HCT116 (cell line): Measurements from ENCODE around the gene ALDH1L1.

Experiments
- ELF1 ChIP-seq: IDR thresholded peaks from 2 replicates; pipeline ENCODE4 v1.6.1; 2012; ENCODE audit warnings: low read depth, borderline replicate concordance
- EZH2 ChIP-seq: fragments of 200-600 bp; sonication (generic); IDR thresholded peaks from 2 replicates; pipeline ENCODE4 v1.6.1; 2017; ENCODE audit warnings: antibody characterized with exemption, mixed run types
- FOSL1 ChIP-seq: IDR thresholded peaks from 2 replicates; pipeline ENCODE4 v1.6.1; 2012; ENCODE audit warnings: low read depth
- POLR2A ChIP-seq: IDR thresholded peaks from 2 replicates; pipeline ENCODE4 v1.7.0; 2011; ENCODE audit warnings: borderline replicate concordance; ENCODE audit not compliant: insufficient read depth, insufficient read length; ENCODE audit errors: extremely low read depth
- POLR2AphosphoS5 ChIP-seq: IDR thresholded peaks from 2 replicates; pipeline ENCODE4 v1.6.1; 2011; ENCODE audit warnings: mild to moderate bottlenecking, low read depth, low read length, moderate library complexity
- RAD21 ChIP-seq: IDR thresholded peaks from 2 replicates; pipeline ENCODE4 v1.6.1; 2012; ENCODE audit warnings: low read depth, mild to moderate bottlenecking
- SP1 ChIP-seq: IDR thresholded peaks from 2 replicates; pipeline ENCODE4 v1.6.1; 2012; ENCODE audit warnings: low read depth
- TCF7L2 ChIP-seq: IDR thresholded peaks from 2 replicates; pipeline ENCODE4 v1.7.0; 2011; ENCODE audit warnings: borderline replicate concordance, inconsistent platforms; ENCODE audit not compliant: insufficient read depth, insufficient read length; ENCODE audit errors: extremely low read depth
- YY1 ChIP-seq: IDR thresholded peaks from 2 replicates; pipeline ENCODE4 v1.6.1; 2011; ENCODE audit warnings: low read length, low read depth, moderate library complexity, mild to moderate bottlenecking; ENCODE audit not compliant: insufficient replicate concordance; ENCODE audit errors: extremely low read depth
- TF ChIP-seq, protein P1 (sequence below), 3 experiments: fragments of 200-600 bp in 1 of 3; sonication (generic) in 1 of 3; IDR thresholded peaks in 2 of 3; conservative IDR thresholded peaks in 1 of 3; 2 replicates each; pipeline ENCODE4 v1.5.1; 2012 to 2017; ENCODE audit warnings: low read depth in 2 of 3, low read length in 2 of 3, antibody characterized with exemption in 1 of 3, borderline replicate concordance in 1 of 3, control low read depth in 1 of 3, mild to moderate bottlenecking in 1 of 3, mixed read lengths in 1 of 3, mixed run types in 1 of 3, moderate library complexity in 1 of 3; ENCODE audit not compliant: insufficient read depth in 1 of 3

DNA sequence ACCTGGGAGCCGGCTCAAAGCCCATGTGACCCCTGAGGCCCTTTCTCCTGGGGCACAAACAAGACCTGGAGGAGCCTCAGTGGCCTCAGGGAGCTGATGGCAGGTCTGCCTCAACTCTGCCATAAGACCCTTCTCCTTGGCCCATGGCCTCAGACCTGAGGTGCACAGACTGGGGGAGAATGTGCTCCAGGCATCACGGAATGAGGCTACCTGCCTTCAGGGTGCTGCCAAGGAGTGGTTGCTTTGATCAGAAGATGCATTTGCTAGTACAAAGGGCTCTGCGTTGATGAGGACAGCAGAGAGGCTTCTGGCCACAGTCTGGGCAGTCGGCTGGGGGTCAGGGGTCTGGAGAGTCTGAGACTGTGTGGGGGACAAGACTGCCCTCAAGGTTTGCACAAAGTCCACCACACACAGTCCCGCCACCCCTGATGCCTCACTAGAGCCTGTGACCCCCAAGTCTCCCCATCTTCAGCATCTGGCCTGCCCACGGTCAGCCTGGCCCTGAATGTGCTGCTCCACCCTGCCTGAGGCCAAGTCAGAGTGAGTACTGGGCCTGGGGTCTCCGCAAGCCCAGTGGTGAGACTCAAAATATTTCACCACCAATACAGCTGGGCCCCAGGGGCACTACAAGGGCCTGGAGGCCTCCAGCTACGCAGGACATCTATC, 26.6 kb downstream of the ALDH1L1 start:
- TF ChIP-seq, protein P1, sequence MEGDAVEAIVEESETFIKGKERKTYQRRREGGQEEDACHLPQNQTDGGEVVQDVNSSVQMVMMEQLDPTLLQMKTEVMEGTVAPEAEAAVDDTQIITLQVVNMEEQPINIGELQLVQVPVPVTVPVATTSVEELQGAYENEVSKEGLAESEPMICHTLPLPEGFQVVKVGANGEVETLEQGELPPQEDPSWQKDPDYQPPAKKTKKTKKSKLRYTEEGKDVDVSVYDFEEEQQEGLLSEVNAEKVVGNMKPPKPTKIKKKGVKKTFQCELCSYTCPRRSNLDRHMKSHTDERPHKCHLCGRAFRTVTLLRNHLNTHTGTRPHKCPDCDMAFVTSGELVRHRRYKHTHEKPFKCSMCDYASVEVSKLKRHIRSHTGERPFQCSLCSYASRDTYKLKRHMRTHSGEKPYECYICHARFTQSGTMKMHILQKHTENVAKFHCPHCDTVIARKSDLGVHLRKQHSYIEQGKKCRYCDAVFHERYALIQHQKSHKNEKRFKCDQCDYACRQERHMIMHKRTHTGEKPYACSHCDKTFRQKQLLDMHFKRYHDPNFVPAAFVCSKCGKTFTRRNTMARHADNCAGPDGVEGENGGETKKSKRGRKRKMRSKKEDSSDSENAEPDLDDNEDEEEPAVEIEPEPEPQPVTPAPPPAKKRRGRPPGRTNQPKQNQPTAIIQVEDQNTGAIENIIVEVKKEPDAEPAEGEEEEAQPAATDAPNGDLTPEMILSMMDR (IDR thresholded peaks at IDR 0.05 in 2 of 3, conservative IDR thresholded peaks at IDR 0.05 in 1 of 3; ENCODE audit: borderline replicate concordance in 1 of 3, insufficient read depth in 1 of 3, low read depth in 2 of 3, low read length in 2 of 3): no peak
- TF ChIP-seq FOSL1 (no peak), YY1 (no peak), EZH2 (no peak), SP1 (no peak), POLR2AphosphoS5 (no peak), POLR2A (no peak), RAD21 (no peak), ELF1 (no peak), TCF7L2 (no peak)
